NCI-H2171 treated with DMSO at 0.1 percent for 48 hours (cell line): Measurements from ENCODE around the gene ADSS1.

ENCODE experiments used
- DNase-seq: peaks from one replicate; lab custom pipeline; 2025; lab: John Stamatoyannopoulos, UW

Gene ADSS1

GRCh38 chr14:104723651-104724406 lies at the start of gene ADSS1:
TSS of gene ADSS1 (plus strand) at chr14:104724229. CDS start at chr14:104724271, 42 bp downstream.
- DNase-seq = peak; percentile 33

- no peak for DNase-seq
These were observed 48.6 kb upstream of the ADSS1 start for GRCh38 chr14:104675447-104675846.

GRCh38 chr14:104676130-104676693 lies 47.8 kb upstream of the ADSS1 start:
- no peak for DNase-seq

GRCh38 chr14:104676694-104677511 lies 47.1 kb upstream of the ADSS1 start:
- peak; percentile 26 for DNase-seq

- DNase-seq = peak; percentile 95
These were observed 46.3 kb upstream of the ADSS1 start for GRCh38 chr14:104677512-104678332.

GRCh38 chr14:104678346-104678745 lies 45.7 kb upstream of the ADSS1 start:
- peak; percentile 91 for DNase-seq

- DNase-seq = no peak
These were observed 44.9 kb upstream of the ADSS1 start for GRCh38 chr14:104678901-104679705.

- no peak for DNase-seq
These were observed 43.8 kb upstream of the ADSS1 start for GRCh38 chr14:104680056-104680805.

- peak; percentile 20 for DNase-seq
These were observed 43.0 kb upstream of the ADSS1 start for GRCh38 chr14:104680806-104681688.

GRCh38 chr14:104681689-104682074 lies 42.3 kb upstream of the ADSS1 start:
- DNase-seq = peak; percentile 18

GRCh38 chr14:104682107-104682593 lies 41.9 kb upstream of the ADSS1 start:
- DNase-seq = no peak

GRCh38 chr14:104683653-104684448 lies 40.2 kb upstream of the ADSS1 start:
- DNase-seq = no peak

- DNase-seq = no peak
These were observed 39.6 kb upstream of the ADSS1 start for GRCh38 chr14:104684449-104684821.

GRCh38 chr14:104685216-104685997 lies 38.6 kb upstream of the ADSS1 start:
- DNase-seq = no peak

GRCh38 chr14:104685998-104686610 lies 37.9 kb upstream of the ADSS1 start:
- no peak for DNase-seq

- DNase-seq = no peak
These were observed 37.2 kb upstream of the ADSS1 start for GRCh38 chr14:104686624-104687517.
